K562 (cell line): ENCODE results near the gene ARMH1. TPM values are rescaled to one million over a fixed set of nuclear protein-coding genes. Genes with fewer than 3 reads are reported as not detected.

Experiments used
- ATAC-seq: fragments of 200-7000 bp; cut with Tn5 transposase; 3 replicates; pipeline ENCODE4 v1.9.1; 2020; ENCODE audit warnings: moderate library complexity
- BruUV-seq: library from RNA; stranded (reverse); fragments of 400-500 nt; replicated peaks from 2 replicates; lab custom pipeline; 2021; lab: Mats Ljungman, UMichigan
- CTCF ChIA-PET: fragments of 300-600 bp; formaldehyde crosslinking; extraction: SDS; loops from one replicate; lab custom pipeline; 2021; ENCODE audit warnings: low intra/inter-chr PET ratio; lab: Yijun Ruan, JAX
- POLR2A ChIA-PET: fragments of 300-600, 350-650 bp; sonication (Branson Sonifier 250); formaldehyde crosslinking; extraction: SDS; loops from one replicate; lab custom pipeline; 2021; ENCODE audit warnings: antibody characterized with exemption, inconsistent platforms; lab: Yijun Ruan, JAX
- DNase-seq, 4 experiments: peaks; one replicate each; pipeline versions ENCODE4 v3.0.0 to v3.0.0-alpha.2; 2011 to 2018; ENCODE audit warnings: low spot score in 3 of 4, mixed read lengths in 3 of 4; ENCODE audit errors: extremely low read depth in 1 of 4
- FAIRE-seq: peaks from 2 replicates; lab custom pipeline; 2011; peaks lifted over from hg19 to GRCh38; lab: Jason Lieb, UNC
- H2AFZ ChIP-seq: 2 replicates; pipeline ENCODE4 v1.6.0; 2011; ENCODE audit warnings: low read depth, low read length, control low read depth, inconsistent platforms
- H3K27ac ChIP-seq: fragments of 200-600 bp; 3 replicates; pipeline ENCODE4 v1.8.0; 2011; ENCODE audit warnings: low read depth, mild to moderate bottlenecking, control low read depth, inconsistent platforms, low read length, moderate library complexity, mixed read lengths; ENCODE audit errors: extremely low read depth
- H3K27me3 ChIP-seq, 2 experiments: fragments of 300-600 bp in 1 of 2; 2 replicates in 1 of 2; 3 replicates in 1 of 2; pipeline versions ENCODE4 v1.6.0 to v1.8.0; 2011; ENCODE audit warnings: inconsistent platforms in 2 of 2, low read length in 2 of 2, mild to moderate bottlenecking in 1 of 2, mixed read lengths in 1 of 2, moderate library complexity in 1 of 2; ENCODE audit not compliant: control insufficient read depth in 2 of 2, insufficient read depth in 2 of 2
- H3K36me3 ChIP-seq: fragments of 300-600 bp; 3 replicates; pipeline ENCODE4 v1.8.0; 2011; ENCODE audit warnings: mild to moderate bottlenecking, low read length, inconsistent platforms; ENCODE audit not compliant: control insufficient read depth, insufficient read depth
- H3K4me1 ChIP-seq, 2 experiments: fragments of 200-600 bp in 1 of 2; replicated peaks in 1 of 2; 2 replicates in 1 of 2; 3 replicates in 1 of 2; pipeline versions ENCODE4 v1.5.1 to v1.8.0; 2011; ENCODE audit warnings: inconsistent platforms in 2 of 2, low read length in 2 of 2, mild to moderate bottlenecking in 1 of 2, mixed read lengths in 1 of 2, moderate library complexity in 1 of 2; ENCODE audit not compliant: control insufficient read depth in 2 of 2, insufficient read depth in 2 of 2
- H3K4me2 ChIP-seq: 2 replicates; pipeline ENCODE4 v1.6.1; 2011; ENCODE audit warnings: low read length, control low read depth, inconsistent platforms, mixed read lengths; ENCODE audit not compliant: insufficient read depth
- H3K4me3 ChIP-seq: fragments of 200-600 bp; sonication (generic), shearing (Covaris generic); 2 replicates; pipeline ENCODE4 v1.5.1; 2016; ENCODE audit warnings: control low read depth, inconsistent platforms
- H3K79me2 ChIP-seq: fragments of 200-600 bp; 3 replicates; pipeline ENCODE4 v1.8.0; 2011; ENCODE audit warnings: low read length, inconsistent platforms; ENCODE audit not compliant: control insufficient read depth, insufficient read depth
- H3K9ac ChIP-seq, 2 experiments: 2 replicates each; pipeline versions ENCODE4 v1.6.0 to v1.6.1; 2011; ENCODE audit warnings: low read depth in 2 of 2, low read length in 2 of 2, control low read depth in 1 of 2, inconsistent platforms in 1 of 2, mild to moderate bottlenecking in 1 of 2, mixed read lengths in 1 of 2; ENCODE audit not compliant: insufficient read depth in 1 of 2
- H3K9me1 ChIP-seq: one replicate; pipeline ENCODE4 v1.6.0; 2011; ENCODE audit warnings: inconsistent platforms, mild to moderate bottlenecking, low read length, moderate library complexity; ENCODE audit not compliant: control insufficient read depth, insufficient read depth
- H3K9me3 ChIP-seq: replicated peaks from 2 replicates; pipeline ENCODE4 v1.5.1; 2011; ENCODE audit warnings: low read depth, low read length, inconsistent platforms; ENCODE audit not compliant: control insufficient read depth, insufficient read depth
- H4K20me1 ChIP-seq: replicated peaks from 2 replicates; pipeline ENCODE4 v1.6.1; 2011; ENCODE audit warnings: low read length, inconsistent platforms, mixed read lengths; ENCODE audit not compliant: control insufficient read depth, insufficient read depth
- BACH1 ChIP-seq: fragments of 200-800 bp; sonication (Bioruptor generic); IDR thresholded peaks from 2 replicates; pipeline ENCODE4 v1.6.1; 2016; ENCODE audit warnings: missing genetic modification characterization, missing compliant biosample characterization
- CGGBP1 ChIP-seq: fragments of 250-450 bp; sonication (Bioruptor Pico); IDR thresholded peaks from 2 replicates; pipeline ENCODE4 v1.9.0; 2021; ENCODE audit warnings: mild to moderate bottlenecking
- DDX20 ChIP-seq: fragments of 450-650 bp; IDR thresholded peaks from 2 replicates; pipeline ENCODE4 v1.6.1; 2016; ENCODE audit warnings: missing genetic modification characterization, low read depth, mild to moderate bottlenecking, missing compliant biosample characterization, moderate library complexity
- EWSR1 ChIP-seq: fragments of 450-650 bp; IDR thresholded peaks from 2 replicates; pipeline ENCODE4 v1.6.1; 2018; ENCODE audit warnings: borderline replicate concordance, mild to moderate bottlenecking, low read depth, moderate library complexity; ENCODE audit not compliant: partially characterized antibody
- FOXJ3 ChIP-seq: sonication (generic); formaldehyde crosslinking; IDR thresholded peaks from 2 replicates; pipeline ENCODE4 v1.4.0; 2020; ENCODE audit warnings: mild to moderate bottlenecking, missing genetic modification reagents
- LCOR ChIP-seq: sonication (generic); formaldehyde crosslinking; IDR thresholded peaks from 2 replicates; pipeline ENCODE4 v1.8.0; 2022; ENCODE audit warnings: mild to moderate bottlenecking, missing genetic modification reagents
- NFIC ChIP-seq: fragments of 450-650 bp; IDR thresholded peaks from 2 replicates; pipeline ENCODE4 v1.6.1; 2017; ENCODE audit warnings: mild to moderate bottlenecking, inconsistent platforms
- SMARCA4 ChIP-seq: fragments of 450-650 bp; IDR thresholded peaks from 2 replicates; pipeline ENCODE4 v1.6.1; 2016
- SRF ChIP-seq, 2 experiments: fragments of 250-450, 450-650 bp in 1 of 2; sonication (Bioruptor Pico) in 1 of 2; sonication (generic) in 1 of 2; formaldehyde crosslinking; IDR thresholded peaks; 2 replicates each; pipeline versions ENCODE4 v1.5.0 to v1.5.1; 2020 to 2022; ENCODE audit warnings: mild to moderate bottlenecking in 1 of 2, missing genetic modification reagents in 1 of 2
- THAP12 ChIP-seq: fragments of 250-450 bp; sonication (Bioruptor Pico); IDR thresholded peaks from 2 replicates; pipeline ENCODE4 v1.9.0; 2021; ENCODE audit warnings: mild to moderate bottlenecking, inconsistent platforms
- USF2 ChIP-seq: sonication (generic); formaldehyde crosslinking; IDR thresholded peaks from 2 replicates; pipeline ENCODE4 v1.5.0; 2020; ENCODE audit warnings: missing genetic modification reagents
- YY1 ChIP-seq, 3 experiments: IDR thresholded peaks; 2 replicates each; pipeline ENCODE4 v1.6.1; 2011; ENCODE audit warnings: low read length in 2 of 3, mild to moderate bottlenecking in 2 of 3, moderate library complexity in 2 of 3, borderline replicate concordance in 1 of 3, control low read depth in 1 of 3, low read depth in 1 of 3; ENCODE audit not compliant: insufficient read depth in 3 of 3, insufficient replicate concordance in 2 of 3, control insufficient read depth in 1 of 3, insufficient read length in 1 of 3; ENCODE audit errors: extremely low read depth in 1 of 3
- WGBS: fragments of 100-300 bp; shearing (Covaris generic); methylation state at CpG from one replicate; pipeline ENCODE4 v1.1.6; 2016; ENCODE audit warnings: low coverage, mixed read lengths; ENCODE audit not compliant: insufficient coverage; ENCODE audit errors: missing lambda C conversion rate; 5-methylcytosine and 5-hydroxymethylcytosine counted together
- in situ Hi-C: fragments of 300-500 bp; cut with MboI; formaldehyde crosslinking; loops from 4 replicates; pipeline ENCODE4 v1.15.0; 2018; ENCODE audit warnings: inconsistent platforms, mixed read lengths
- intact Hi-C: fragments of 100-400 bp; cut with micrococcal nuclease; formaldehyde crosslinking; loops from 2 replicates; pipeline ENCODE4 v1.14.2; 2022
- polyA plus RNA-seq, 8 experiments: library from polyadenylated mRNA; depleted of rRNA in 4 of 8; stranded (reverse) in 5 of 8; unstranded in 3 of 8; fragments of >200 nt; fragmentation: Nextera tagmentation in 2 of 8; fragmentation: Illumina TruSeq in 1 of 8; extraction: Ambion mirVana in 2 of 8; extraction: Trizol in 1 of 8; gene quantifications; 2 replicates each; pipeline versions ENCODE4 v1.2.1 to v1.2.3, GENCODE V29; 2011 to 2014; ENCODE audit warnings: inconsistent platforms in 1 of 8, missing spikeins in 1 of 8
- total RNA-seq, 7 experiments: library from RNA; depleted of rRNA in 6 of 7; stranded (reverse); fragments of >200 nt in 6 of 7; fragmentation: Illumina TruSeq in 2 of 7; extraction: Trizol in 2 of 7; gene quantifications; 2 replicates each; pipeline versions ENCODE4 v1.2.1 to v1.2.3, GENCODE V29; 2011 to 2021; ENCODE audit warnings: low replicate concordance in 1 of 7

Gene ARMH1
- total and polyA plus RNA-seq, 9 of the 15 experiments (the other 6 are each of a cell fraction or from before 2014, with no cell fraction given), result 0.41 TPM; not detected in 8

GRCh38 chr1:44682883-44683265 is 8.4 kb downstream of the ARMH1 start:
- TF ChIP-seq SRF (CRISPR knock-in tag; IDR thresholded peaks at IDR 0.05), result no peak
- Histone ChIP-seq H3K27ac (no peak overlapping the region), H3K9me1 (no peaks in the 10 kb centered on the region), H4K20me1 (no peaks in the 10 kb centered on the region), H3K9me3 (no peaks in the 10 kb centered on the region), H3K4me1 (no peaks in the 10 kb centered on the region), H3K36me3 (no peaks in the 10 kb centered on the region), H2AFZ (no peak overlapping the region), H3K27me3 (peaks cover 33 to 43% of the 10 kb centered on the region in 2 experiments), H3K4me2 (no peak overlapping the region), H3K79me2 (no peaks in the 10 kb centered on the region), H3K9ac (no peak overlapping the region), H3K4me3 (no peak overlapping the region)
- FAIRE-seq (no peak), ATAC-seq (no peak), DNase-seq (no peak)
- ChIA-PET CTCF (no interaction called here), POLR2A (interaction anchor here (0.6 kb wide), 1 partner anchor 53 kb away, joined by 5 read pairs; no protein-coding TSS in a partner anchor)
- BruUV-seq, result no TSS peak
- 45% methylated on average over 3 of the region's 3 CpGs for WGBS
- intact Hi-C loops (no loop called here), in situ Hi-C loops (no loop called here)

- Histone ChIP-seq H3K9me1 (no peaks in the 10 kb centered on the region), H3K36me3 (no peaks in the 10 kb centered on the region), H3K4me1 (no peaks in the 10 kb centered on the region; a peak in 1 of 5 replicates), H3K27ac (no peak overlapping the region), H3K4me3 (no peak overlapping the region), H3K79me2 (no peaks in the 10 kb centered on the region), H2AFZ (no peak overlapping the region), H3K27me3 (peaks cover 45 to 58% of the 10 kb centered on the region in 2 experiments), H3K9ac (no peak overlapping the region), H3K4me2 (no peak overlapping the region), H3K9me3 (no peaks in the 10 kb centered on the region), H4K20me1 (no peaks in the 10 kb centered on the region)
- BruUV-seq, result no TSS peak
- ChIA-PET POLR2A (interaction anchor here (1.0 to 1.3 kb wide), 3 partner anchors 11 to 37 kb away, joined by 3 to 4 read pairs (median 3); partner anchors contain the start of gene TMEM53), CTCF (no interaction called here)
- intact Hi-C loops, result no loop called here
- DNase-seq (no peak), ATAC-seq (no peak; the same call in 2 of the 3 replicates), FAIRE-seq (no peak)
- WGBS, result 7% methylated on average over 1 of the region's 1 CpG
- in situ Hi-C loops, result no loop called here
- no peak for TF ChIP-seq LCOR
- no peak for TF ChIP-seq NFIC
- no peak for TF ChIP-seq YY1 (IDR thresholded peaks at IDR 0.05; ENCODE audit: borderline replicate concordance in 1 of 3, control insufficient read depth in 1 of 3, extremely low read depth in 1 of 3, insufficient read depth in 3 of 3, insufficient read length in 1 of 3, insufficient replicate concordance in 2 of 3, low read depth in 1 of 3, low read length in 2 of 3)
- TF ChIP-seq DDX20, result no peak
- no peak for TF ChIP-seq FOXJ3 (CRISPR knock-in tag)
- no peak for TF ChIP-seq THAP12 (CRISPR knock-in tag)
- TF ChIP-seq EWSR1, result no peak
- TF ChIP-seq USF2, result no peak
- TF ChIP-seq BACH1 (tag), result no peak
- no peak for TF ChIP-seq CGGBP1 (CRISPR knock-in tag)
- TF ChIP-seq SMARCA4, result no peak
These were observed 10.0 kb downstream of the ARMH1 start for GRCh38 chr1:44684525-44684924.
